OCI-LY7 (cell line): ENCODE measurements around the gene NCEH1. TPM values are rescaled to one million over a fixed set of nuclear protein-coding genes. Genes with fewer than 3 reads are reported as not detected.

Experiments
- BruUV-seq: library from RNA; stranded (reverse); fragments of 400-500 nt; replicated peaks from 2 replicates; lab custom pipeline; 2021; lab: Mats Ljungman, UMichigan
- CTCF ChIA-PET: fragments of 300-600 bp; sonication (Branson Sonifier 250); formaldehyde crosslinking; loops from one replicate; lab custom pipeline; 2022; ENCODE audit warnings: antibody characterized with exemption; ENCODE audit not compliant: unreplicated experiment; lab: Charles Lee
- POLR2A ChIA-PET: fragments of 300-600 bp; sonication (Branson Sonifier 250); formaldehyde crosslinking; loops from one replicate; lab custom pipeline; 2022; ENCODE audit warnings: antibody characterized with exemption; lab: Charles Lee
- DNase-seq: peaks from one replicate; pipeline ENCODE4 v3.0.0-alpha.2; 2015; ENCODE audit warnings: low spot score
- H2AFZ ChIP-seq: fragments of 200-600 bp; sonication (generic), shearing (Covaris generic); 2 replicates; pipeline ENCODE4 v1.6.1; 2014; ENCODE audit warnings: mild to moderate bottlenecking, antibody characterized with exemption, low read length, moderate library complexity
- H3K27ac ChIP-seq: fragments of 200-600 bp; sonication (generic); 2 replicates; pipeline ENCODE4 v1.5.1; 2014; ENCODE audit warnings: mixed run types, low read depth, mild to moderate bottlenecking, moderate library complexity, low read length, inconsistent platforms; ENCODE audit not compliant: poor library complexity, severe bottlenecking
- H3K36me3 ChIP-seq: fragments of 200-600 bp; sonication (generic); 2 replicates; pipeline ENCODE4 v1.6.1; 2014; ENCODE audit warnings: mild to moderate bottlenecking, antibody characterized with exemption, low read length, moderate library complexity, mixed read lengths; ENCODE audit not compliant: insufficient read depth
- H3K4me1 ChIP-seq: fragments of 200-600 bp; sonication (generic); 2 replicates; pipeline ENCODE4 v1.5.1; 2014; ENCODE audit warnings: mild to moderate bottlenecking, low read length; ENCODE audit not compliant: insufficient read depth, poor library complexity, severe bottlenecking
- H3K4me2 ChIP-seq: fragments of 200-600 bp; sonication (generic); 2 replicates; pipeline ENCODE4 v1.6.1; 2014; ENCODE audit warnings: mild to moderate bottlenecking, low read length
- H3K4me3 ChIP-seq: fragments of 200-600 bp; sonication (generic); 2 replicates; pipeline ENCODE4 v1.5.1; 2014; ENCODE audit warnings: mild to moderate bottlenecking, low read depth, low read length; ENCODE audit not compliant: poor library complexity, severe bottlenecking
- H3K79me2 ChIP-seq: fragments of 200-600 bp; sonication (generic); 2 replicates; pipeline ENCODE4 v1.6.1; 2016; ENCODE audit warnings: low read depth, mild to moderate bottlenecking, low read length, moderate library complexity, mixed read lengths; ENCODE audit not compliant: insufficient read depth
- H3K9me2 ChIP-seq: fragments of 200-600 bp; sonication (generic); 2 replicates; pipeline ENCODE4 v1.6.1; 2016; ENCODE audit warnings: mild to moderate bottlenecking, low read length, mixed read lengths; ENCODE audit not compliant: insufficient read depth
- H3K9me3 ChIP-seq: fragments of 200-600 bp; sonication (generic); 2 replicates; pipeline ENCODE4 v1.6.1; 2014; ENCODE audit warnings: mild to moderate bottlenecking, mixed run types, low read length, mixed read lengths
- H4K20me1 ChIP-seq: fragments of 200-600 bp; sonication (generic); 2 replicates; pipeline ENCODE4 v1.6.1; 2014; ENCODE audit warnings: mild to moderate bottlenecking, antibody characterized with exemption, low read length, moderate library complexity, mixed read lengths; ENCODE audit not compliant: insufficient read depth
- CTCF ChIP-seq: fragments of 200-600 bp; sonication (generic); conservative IDR thresholded peaks from 2 replicates; pipeline ENCODE4 v1.5.1; 2014; ENCODE audit warnings: mild to moderate bottlenecking, antibody characterized with exemption, low read length, moderate library complexity, mixed read lengths
- EZH2phosphoT487 ChIP-seq: fragments of 200-600 bp; sonication (generic); IDR thresholded peaks from 2 replicates; pipeline ENCODE4 v1.6.1; 2018; ENCODE audit warnings: low read depth, borderline replicate concordance, mild to moderate bottlenecking, mixed run types, antibody characterized with exemption, low read length, moderate library complexity, mixed read lengths
- intact Hi-C: fragments of 100-400 bp; cut with micrococcal nuclease; formaldehyde crosslinking; loops from one replicate; pipeline ENCODE4 v1.10.0; 2022; ENCODE audit not compliant: unreplicated experiment
- total RNA-seq, 2 experiments: library from RNA; depleted of rRNA in 1 of 2; stranded (reverse); fragments of >200 nt in 1 of 2; shearing (Covaris generic) in 1 of 2; gene quantifications; 2 replicates each; pipeline ENCODE4 v1.2.3, GENCODE V29; 2014 to 2022

Gene NCEH1
- total RNA-seq, 2 experiments from 2014 or later = 2.7 to 8.2 TPM

GRCh38 chr3:172648747-172649146, 62.1 kb downstream of the NCEH1 start:
- no TSS peak for BruUV-seq
- Histone ChIP-seq H3K4me1 (no peaks in the 10 kb centered on the region), H3K27ac (no peak overlapping the region), H3K79me2 (no peaks in the 10 kb centered on the region), H3K4me3 (no peak overlapping the region), H3K9me3 (no peaks in the 10 kb centered on the region), H3K4me2 (no peak overlapping the region), H3K36me3 (no peaks in the 10 kb centered on the region), H3K9me2 (no peaks in the 10 kb centered on the region), H4K20me1 (no peaks in the 10 kb centered on the region), H2AFZ (no peak overlapping the region)
- CTCF ChIA-PET = no interaction called here
- DNase-seq = no peak
- TF ChIP-seq EZH2phosphoT487 = no peak
- TF ChIP-seq CTCF = no peak
- intact Hi-C loops = no loop called here
- POLR2A ChIA-PET = interaction anchor here (1.0 kb wide), 1 partner anchor 8 kb away, joined by 3 read pairs; no protein-coding TSS in a partner anchor

GRCh38 chr3:172647823-172648222, 63.0 kb downstream of the NCEH1 start:
- BruUV-seq = no TSS peak
- no peak overlapping the region for H3K27ac ChIP-seq
- ChIA-PET POLR2A (no interaction called here), CTCF (no interaction called here)
- H3K36me3 ChIP-seq = no peaks in the 10 kb centered on the region
- H3K4me2 ChIP-seq = no peak overlapping the region
- H3K9me3 ChIP-seq = no peaks in the 10 kb centered on the region
- no peak overlapping the region for H3K4me3 ChIP-seq
- H4K20me1 ChIP-seq = no peaks in the 10 kb centered on the region
- intact Hi-C loops = no loop called here
- H2AFZ ChIP-seq = no peak overlapping the region
- DNase-seq = no peak
- no peaks in the 10 kb centered on the region for H3K9me2 ChIP-seq
- no peaks in the 10 kb centered on the region for H3K79me2 ChIP-seq
- TF ChIP-seq CTCF = no peak
- no peak for TF ChIP-seq EZH2phosphoT487
- no peaks in the 10 kb centered on the region for H3K4me1 ChIP-seq

GRCh38 chr3:172647080-172647479, 63.8 kb downstream of the NCEH1 start:
- Histone ChIP-seq H3K9me3 (no peaks in the 10 kb centered on the region), H3K9me2 (no peaks in the 10 kb centered on the region), H3K4me1 (no peaks in the 10 kb centered on the region), H3K27ac (no peak overlapping the region), H3K4me3 (no peak overlapping the region), H4K20me1 (no peaks in the 10 kb centered on the region), H3K36me3 (no peaks in the 10 kb centered on the region), H3K4me2 (no peak overlapping the region), H2AFZ (no peak overlapping the region), H3K79me2 (no peaks in the 10 kb centered on the region)
- POLR2A ChIA-PET = interaction anchor here (0.5 kb wide), 1 partner anchor 27 kb away, joined by 5 read pairs; no protein-coding TSS in a partner anchor
- no peak for DNase-seq
- no TSS peak for BruUV-seq
- intact Hi-C loops = no loop called here
- CTCF ChIA-PET = no interaction called here
- no peak for TF ChIP-seq EZH2phosphoT487
- no peak for TF ChIP-seq CTCF
